ENCODE measurements around the gene KIF2A. TPM values are rescaled to one million over a fixed set of nuclear protein-coding genes. Genes with fewer than 3 reads are reported as not detected.

KIF2A gene
- total RNA-seq, 1 experiment from 2014 or later, result 45.9 TPM

Other genes with a start within 250 kb of the KIF2A start
- 63.6 and 69.4 TPM in 2 replicates for gene DIMT1, start 97.7 kb downstream of the KIF2A start, total RNA-seq (2014; rRNA removed; shearing (Covaris generic))
- gene IPO11, start 106.6 kb downstream of the KIF2A start, total RNA-seq (2014; rRNA removed; shearing (Covaris generic)), result 18.0 and 28.7 TPM in 2 replicates

All from NCI-H460 (cell line).